ENCODE data around the gene CRYBG1. TPM values are rescaled to one million over a fixed set of nuclear protein-coding genes. Genes with fewer than 3 reads are reported as not detected.

The CRYBG1 gene
- polyA plus RNA-seq, 5 donors = 7.8 to 14.1 (median 10.4) TPM

DNA sequence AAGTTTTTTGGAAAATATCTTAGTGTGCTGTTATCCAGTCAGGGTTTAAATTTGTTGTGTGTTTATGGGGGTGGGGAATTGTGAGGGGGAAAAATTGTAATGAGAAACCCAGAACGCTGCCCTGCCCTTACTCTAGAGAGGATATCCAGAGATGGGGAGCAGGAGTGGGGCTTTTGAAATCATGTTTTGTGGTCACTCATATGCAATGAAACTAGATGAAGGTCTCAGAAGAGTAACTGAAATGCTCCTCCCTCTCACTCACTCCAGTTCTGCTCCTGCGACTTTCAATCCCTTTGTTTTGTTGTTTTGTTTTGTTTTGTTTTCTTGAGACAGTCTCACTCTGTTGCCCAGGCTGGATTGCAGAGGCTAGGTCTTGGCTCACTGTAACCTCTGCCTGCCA is 100.0 kb downstream of the CRYBG1 start:
- no peak for DNase-seq

DNA sequence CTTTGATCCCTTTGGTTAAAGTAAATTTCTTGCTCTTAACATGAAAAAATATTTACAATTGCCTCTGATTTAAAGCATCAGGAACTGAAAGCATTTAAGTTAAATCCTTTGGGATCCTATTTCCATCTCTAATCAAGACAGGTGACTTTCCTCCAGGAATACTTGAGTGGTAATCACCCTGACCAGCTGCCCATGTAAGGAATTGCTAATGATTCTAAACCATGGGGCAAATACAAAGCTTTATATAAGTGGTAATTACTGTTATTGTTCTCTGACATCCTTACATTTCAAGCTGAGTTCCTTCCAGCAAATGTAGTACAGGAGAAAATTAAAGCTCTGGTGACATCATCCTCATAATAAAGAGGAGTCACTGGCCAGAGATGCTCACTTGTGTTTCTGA is 100.6 kb downstream of the CRYBG1 start:
- no peak for DNase-seq

DNA sequence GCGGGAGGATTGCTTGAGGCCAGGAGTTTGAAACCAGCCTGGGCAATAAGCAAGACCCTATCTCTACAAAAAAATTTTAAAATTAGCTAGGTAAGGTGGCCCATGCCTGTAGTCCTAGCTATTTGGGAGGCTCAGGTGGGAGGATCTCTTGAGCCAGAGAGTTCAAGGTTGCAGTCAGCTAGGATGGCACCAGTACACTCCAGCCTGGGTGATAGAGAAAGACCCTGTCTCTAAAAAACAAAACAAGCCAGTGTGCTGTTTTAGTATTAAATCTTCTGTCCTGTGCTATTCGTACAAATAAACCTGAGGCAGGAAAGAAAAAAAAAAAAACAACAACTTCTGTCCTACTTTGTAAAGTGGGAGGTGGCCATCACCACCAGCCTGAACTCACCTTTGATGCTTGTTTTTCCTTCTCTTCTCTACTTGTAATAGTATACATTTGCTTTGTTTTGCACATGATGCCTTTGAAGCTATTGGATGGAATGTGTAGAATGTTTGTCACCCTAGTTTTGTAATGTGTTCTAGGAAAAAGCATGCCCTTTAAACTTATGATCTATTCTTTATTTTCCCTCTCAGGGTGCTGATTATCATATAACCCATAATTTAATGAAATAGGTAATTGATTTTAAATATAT is 102.5 kb downstream of the CRYBG1 start:
- DNase-seq = no peak

DNA sequence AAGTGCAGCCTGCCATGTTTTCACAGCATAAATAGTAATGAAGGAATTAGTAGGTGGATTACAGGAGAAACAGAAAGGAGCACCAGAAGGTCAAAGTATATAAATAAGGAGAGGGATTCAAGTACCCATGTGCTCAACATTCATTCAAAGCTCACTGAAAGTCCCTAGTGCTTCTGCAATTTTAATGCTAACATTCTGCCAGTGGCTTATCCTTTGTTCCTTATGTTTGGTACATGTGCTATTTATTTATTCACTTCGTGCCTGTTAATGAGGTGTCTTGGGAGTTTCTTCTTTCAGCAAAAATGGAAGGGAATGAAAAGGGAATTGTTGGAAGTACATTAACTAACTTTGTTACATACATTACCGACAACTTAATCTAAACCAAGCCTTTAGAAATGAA is 105.7 kb downstream of the CRYBG1 start:
- DNase-seq = no peak

DNA sequence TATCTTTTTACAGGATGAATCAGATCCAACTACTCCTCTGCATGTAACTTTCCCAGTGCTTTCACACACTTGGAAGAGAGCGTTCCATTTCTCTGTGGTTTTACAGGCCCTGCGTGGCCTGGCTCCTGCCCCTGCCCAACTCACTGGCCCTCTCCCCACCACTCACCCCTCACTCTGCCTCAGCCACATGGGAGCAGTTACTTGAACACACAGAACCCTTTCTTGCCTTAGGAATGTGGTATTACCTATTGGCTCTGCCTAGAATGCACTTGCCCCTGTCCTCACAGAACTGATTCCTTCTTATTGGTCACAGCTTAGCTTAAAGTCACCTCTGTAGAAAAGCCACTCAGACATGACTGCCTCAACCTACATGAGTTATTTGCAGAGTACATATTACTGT is 108.4 kb downstream of the CRYBG1 start:
- DNase-seq = no peak

DNA sequence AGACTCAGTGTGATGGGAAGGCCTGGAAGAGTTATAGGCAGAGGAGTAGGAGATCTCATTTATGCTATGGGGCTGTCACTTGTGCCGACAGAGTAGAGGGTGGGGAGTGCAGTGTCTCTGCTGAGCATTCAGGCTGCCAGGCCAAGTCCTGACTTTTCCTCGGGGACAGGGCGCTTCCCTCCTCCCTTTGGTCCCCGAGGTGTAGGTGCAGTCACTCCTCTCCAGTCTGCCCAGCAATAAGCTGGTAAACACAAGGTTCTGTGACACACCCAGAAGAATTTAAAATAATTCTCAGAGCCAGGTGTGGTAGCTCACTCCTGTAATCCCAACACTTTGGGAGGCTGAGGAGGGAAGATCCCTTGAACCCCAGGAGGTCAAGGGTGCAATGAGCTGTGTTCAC is 109.4 kb downstream of the CRYBG1 start:
- DNase-seq = no peak

DNA sequence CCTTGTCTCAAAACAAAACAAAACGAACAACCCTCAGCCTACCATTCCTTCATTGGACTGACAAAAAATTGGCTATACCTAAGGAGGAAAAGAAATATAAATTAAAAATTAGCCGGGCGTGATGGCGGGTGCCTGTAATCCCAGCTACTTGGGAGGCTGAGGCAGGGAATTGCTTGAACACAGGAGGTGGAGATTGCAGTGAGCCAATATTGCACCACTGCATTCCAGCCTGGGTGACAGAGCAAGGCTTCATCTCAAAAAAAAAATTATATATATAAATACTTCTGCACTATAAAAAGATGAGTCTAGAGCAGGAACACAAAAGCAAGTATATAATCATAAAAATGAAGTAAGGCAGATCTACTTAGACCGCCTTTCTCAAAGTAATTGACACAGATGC is 109.8 kb downstream of the CRYBG1 start:
- DNase-seq = no peak

DNA sequence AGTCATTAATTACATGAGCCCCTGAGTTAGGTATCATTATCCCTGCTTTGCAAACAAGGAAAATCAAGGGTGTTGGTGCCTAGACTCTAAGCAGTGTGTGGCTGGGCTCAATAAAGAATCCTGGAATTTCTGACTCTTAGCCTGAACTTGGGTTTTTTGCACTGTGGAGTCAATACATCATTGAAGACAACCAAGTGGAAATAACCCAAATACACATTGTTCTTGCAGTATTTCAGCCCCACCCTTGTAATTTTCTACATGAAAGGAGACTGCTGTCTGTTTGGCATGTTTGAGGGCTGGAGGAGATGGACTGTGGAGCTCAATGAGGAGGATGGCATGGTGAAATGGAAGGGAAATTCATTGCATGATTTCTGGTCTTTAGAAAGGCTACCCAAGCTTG is 110.3 kb downstream of the CRYBG1 start:
- DNase-seq = no peak

DNA sequence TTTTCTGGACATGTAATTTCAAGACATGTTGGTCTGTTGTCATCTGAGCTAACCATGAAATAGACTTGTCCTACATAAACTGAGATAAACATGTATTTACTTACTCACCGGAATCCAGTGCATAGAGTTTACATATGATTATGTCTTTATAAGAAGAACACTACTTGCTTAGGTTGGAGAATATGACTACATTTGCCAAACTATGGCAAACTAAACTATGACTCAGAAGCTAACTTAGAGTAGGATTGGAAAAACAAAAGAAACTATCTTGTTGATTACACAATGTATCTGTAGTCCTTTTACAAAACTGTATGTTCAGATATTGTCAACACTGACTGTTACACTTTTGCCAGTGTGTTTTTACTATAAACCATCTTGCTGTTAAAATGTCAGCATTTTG is 113.3 kb downstream of the CRYBG1 start:
- no peak for DNase-seq

DNA sequence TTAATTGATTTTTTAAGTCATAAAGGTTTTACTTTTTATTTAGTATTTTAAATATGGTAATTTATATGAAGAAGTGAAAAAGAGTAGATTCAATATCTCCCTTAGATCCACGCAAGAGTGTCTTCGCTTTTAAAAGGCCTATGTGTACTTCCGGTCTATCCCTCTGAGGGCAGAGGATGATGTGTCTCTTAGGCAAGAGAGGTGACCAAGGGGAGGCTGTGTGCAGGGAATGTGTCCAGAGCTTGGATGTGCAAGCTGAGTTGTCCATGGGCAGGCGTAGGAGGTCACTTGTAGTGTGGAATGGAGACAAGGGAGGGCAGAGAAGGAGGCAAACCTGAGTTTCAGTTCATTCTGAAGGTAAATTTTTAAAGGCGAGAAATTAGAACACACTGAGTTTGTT is 113.9 kb downstream of the CRYBG1 start:
- DNase-seq = no peak

DNA sequence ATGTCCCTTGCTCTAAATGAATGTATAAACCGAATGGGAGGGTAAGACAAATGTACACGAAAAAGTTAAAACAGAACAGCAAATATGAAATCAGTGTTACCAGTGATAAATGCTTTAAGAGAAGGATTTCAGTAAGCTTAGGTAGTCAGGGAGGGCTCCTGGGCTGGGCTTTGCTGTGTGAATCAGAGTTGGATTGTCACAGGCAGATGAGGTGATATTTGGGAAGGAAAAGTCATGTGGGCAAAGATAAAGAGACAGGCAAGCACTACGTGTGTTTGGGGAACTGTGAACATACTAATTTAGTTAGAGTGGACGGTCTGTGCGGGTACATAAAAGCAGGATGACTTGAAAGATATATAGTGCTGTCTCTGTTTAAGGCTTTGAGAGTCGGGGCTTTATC is 114.8 kb downstream of the CRYBG1 start:
- DNase-seq = no peak

DNA sequence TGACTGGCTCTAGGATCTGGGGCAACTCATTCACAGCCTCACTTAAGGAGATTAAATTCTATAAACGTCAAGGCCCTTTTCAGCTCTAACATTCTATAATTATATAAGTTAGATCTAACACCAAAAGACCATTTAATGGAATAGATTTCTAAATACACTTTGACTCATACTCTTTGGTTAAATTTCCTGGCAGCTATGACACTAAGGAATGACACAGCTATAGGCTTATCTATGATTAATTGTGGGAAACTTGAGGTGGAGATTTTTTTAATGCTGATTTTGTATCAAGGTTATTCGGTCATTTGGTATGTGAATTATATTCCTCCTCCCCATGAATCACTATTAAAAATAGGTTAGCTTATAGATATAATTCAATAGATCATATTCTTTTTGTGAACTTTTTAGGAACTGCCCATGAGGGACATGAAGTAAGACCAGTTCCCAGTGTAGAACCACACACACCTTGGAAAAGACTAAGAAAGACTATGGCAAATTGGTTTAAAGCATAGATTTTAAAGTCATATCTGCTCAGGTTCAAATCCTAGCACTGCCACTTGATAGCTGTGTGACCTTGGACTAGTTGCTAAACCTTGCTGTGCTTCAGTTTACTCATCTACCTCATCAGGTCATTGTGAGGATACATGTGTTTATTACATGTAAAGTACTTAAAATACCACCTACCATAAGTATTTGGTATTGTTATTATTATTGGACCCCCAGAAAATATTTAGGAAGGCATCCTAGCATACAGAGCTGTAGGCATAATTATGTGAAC is 116.0 kb downstream of the CRYBG1 start:
- DNase-seq = no peak

DNA sequence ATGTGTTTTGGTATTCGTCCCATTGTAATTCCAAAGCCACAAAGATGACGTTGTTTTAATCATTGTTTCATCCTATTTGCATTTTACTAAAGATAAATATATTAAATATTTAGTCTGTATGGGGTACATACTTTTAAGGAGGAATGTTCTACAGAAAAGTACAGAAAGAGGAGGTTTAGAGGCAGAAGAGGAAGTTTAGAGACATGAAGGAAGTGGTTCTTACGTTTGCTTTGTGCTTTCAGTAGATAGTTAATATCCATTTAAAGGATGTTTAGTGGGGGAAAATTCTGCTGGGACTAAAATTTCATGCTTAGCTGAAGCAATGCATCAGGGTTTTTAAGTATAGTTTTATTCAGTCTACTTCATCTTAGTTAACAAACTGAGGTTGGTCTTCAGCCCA is 116.6 kb downstream of the CRYBG1 start:
- DNase-seq = no peak

DNA sequence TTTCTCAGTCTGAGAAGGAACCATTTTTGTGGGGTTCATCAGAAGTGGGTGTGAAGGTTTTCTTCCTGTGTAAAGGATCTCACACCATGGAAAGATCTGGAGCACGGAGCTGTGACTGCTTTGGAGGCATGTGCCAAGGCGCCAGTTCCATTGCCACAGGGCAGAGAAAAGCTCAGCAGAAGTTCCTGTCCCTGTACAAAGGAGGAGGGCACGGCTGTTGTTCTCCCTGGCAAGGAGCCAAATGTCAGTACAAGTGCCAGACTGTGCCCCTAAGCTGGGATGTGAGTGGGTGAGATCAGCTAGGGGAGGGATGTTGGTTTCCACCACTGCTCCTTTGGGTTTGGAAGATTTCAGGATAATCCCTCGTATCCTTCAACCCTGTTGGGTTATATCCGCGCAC is 117.3 kb downstream of the CRYBG1 start:
- no peak for DNase-seq

DNA sequence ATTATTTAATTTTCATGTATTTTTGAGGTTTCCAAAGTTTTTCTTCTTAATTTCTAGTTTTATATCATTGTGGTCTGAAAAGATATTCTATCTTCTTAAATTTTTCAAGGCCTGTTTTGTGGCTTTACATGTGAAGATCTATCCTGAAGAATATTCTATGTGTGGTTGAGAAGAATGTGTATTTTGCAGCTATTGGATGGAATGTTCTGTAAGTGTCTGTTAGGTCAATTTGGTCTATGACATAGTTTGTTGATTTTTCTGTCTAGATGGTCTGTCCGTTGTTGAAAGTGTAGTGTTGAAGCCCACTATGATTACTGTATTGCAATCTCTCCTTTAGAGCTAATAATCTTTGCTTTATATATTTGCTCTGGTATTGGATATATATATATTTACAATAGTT is 125.7 kb downstream of the CRYBG1 start:
- DNase-seq = no peak

DNA sequence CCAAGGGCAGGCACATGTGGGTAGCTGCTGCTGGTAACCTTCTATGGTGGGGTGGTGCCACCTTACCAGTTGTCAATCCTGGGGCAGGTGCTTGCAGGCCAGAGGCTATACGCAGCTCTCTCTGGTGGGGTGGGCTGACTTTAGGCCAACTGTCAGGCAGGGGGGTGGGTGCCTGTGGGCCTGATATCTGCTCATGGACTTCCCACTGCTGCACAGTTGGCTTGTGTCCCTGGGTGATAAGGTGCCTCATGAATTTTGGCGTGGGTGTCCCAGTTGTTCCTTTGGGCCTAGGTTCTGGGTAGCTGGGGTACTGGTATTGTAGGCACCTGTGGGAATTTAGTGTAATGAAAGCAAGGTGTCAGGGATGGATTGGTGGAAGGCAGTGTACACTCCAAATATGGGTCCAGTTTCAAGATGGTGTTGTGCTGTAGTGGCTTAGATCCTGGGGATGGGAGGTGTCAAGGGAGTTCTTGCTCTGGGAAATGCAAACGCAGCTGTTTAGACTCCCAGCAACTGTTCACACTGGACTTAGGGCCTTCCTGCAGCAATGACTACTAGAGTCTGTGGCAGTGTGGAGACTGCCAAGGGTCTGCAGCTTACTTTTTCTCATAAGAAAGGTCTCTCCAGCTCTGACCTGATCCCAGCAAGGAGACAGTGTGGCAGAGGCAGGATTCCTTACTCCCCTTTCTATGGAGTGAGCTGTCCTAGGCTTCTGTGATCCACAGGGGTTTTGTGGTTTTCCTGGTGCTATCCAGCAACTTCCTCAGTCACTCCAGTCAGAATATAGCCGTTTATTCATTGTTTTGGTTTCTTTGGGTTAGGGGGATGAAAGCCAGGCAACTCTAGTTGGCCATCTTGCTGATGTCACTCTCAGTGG is 128.2 kb downstream of the CRYBG1 start:
- DNase-seq = no peak

DNA sequence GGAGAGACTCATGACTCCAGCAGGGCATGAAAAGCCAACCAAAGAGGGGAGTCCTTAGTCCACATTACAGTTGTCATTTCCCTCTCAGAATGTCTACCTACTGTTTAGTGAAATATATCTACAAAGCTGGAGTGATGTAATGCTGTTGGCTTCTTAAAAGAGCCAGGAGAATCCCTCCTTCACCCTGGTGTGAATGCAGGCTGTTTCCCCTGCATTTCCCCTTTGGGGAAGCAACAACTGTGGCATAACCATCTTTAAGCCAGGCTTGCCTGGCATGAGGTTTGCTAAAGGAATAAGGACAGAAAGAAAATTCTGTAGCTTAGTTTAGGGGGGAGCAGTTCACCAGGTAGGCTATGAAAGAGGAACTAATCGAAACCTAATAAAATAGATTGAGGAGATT is 129.5 kb downstream of the CRYBG1 start:
- no peak for DNase-seq

DNA sequence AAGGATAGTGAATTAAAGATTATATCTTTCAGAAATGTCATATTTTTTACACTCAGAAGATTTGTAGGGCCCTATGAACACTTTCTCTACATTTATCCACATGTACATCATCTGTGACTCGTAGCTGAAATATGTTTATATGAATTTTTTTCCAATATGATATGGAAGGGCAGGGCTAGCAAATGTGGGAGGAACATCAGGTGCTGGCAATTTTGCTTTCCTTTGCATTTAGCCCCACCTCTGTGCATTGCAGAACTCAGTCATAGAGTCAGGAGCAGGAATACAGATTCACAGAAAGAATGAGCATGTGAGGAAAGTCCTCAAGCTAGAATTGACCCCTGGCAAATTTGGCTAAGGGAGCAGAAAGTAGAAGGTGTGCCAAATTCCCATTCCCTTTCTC is 129.9 kb downstream of the CRYBG1 start:
- no peak for DNase-seq

DNA sequence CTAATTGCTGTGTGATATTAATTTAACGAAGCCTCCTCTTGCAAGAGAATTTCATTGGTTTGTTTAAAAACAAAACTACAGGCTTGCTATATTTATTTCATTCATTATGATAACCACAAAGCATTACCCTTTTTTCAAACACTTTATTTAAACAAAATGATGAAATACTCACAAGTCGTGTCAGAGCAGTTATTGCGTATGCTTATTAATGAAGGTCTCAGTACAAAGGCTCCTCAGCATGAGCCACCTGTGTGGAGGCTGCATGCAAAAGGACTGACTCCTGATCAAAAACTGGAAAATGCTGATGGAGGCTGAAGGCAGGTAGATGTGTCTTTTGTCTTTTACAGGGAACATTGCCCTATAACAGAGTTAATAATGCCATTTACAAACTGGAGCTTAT is 130.5 kb downstream of the CRYBG1 start:
- no peak for DNase-seq

DNA sequence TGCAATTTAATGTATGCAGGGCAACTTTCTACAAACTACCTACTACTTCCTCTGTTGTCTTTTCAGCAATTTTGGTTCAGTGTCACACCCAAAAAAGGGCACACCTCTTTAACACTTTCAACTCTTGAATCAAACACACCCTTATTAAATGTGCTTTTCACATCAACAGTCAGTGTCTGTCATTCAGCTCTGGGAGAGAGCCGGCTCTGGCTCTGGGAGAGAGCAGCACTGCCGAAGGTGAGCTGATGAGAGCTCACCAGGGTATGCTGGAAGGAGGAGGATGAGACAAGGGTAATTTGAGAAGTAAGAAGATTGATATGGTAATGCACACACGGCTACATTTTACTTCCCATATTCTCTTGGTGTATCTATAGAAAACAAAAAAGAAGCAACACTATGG is 134.5 kb downstream of the CRYBG1 start:
- DNase-seq = no peak

DNA sequence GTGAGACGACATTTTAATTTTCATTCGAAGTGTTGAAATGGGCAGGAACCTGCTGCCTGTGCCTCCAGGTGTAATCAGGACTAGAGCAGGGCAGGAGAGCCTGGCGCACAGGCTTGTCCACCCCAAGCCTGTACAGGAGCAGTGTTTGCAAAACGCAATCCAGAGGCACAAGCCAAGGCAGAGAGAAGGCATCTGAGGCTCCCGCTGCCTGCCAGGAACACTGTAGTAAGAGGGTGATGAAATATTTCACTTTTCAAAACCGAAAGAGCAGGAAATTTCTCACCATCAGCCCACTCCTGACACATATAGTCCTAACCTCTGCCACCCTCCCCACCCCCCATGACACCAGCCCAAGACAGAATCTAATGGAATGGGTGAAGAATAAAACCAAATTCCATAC is 136.3 kb downstream of the CRYBG1 start:
- no peak for DNase-seq

DNA sequence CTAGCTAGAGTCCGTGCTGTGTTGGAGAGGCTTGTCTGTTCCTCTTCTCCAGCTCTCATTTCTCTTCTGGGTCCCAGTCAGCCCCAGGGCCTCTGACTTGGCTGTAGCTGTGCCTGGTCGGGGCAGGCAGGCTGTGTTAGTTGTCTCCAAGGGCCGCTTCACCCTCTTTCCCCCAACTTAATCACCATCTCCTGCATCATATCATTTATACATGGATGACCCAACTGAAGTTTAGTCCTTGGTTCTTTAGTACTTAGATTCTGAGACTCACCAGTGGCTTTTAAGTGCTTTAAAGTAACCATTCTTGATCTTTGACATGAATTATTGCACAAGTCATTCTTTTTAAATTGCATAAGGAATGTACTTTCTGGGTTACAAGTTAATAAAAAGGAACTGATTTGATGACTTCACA is 141.4 kb downstream of the CRYBG1 start:
- DNase-seq = no peak

DNA sequence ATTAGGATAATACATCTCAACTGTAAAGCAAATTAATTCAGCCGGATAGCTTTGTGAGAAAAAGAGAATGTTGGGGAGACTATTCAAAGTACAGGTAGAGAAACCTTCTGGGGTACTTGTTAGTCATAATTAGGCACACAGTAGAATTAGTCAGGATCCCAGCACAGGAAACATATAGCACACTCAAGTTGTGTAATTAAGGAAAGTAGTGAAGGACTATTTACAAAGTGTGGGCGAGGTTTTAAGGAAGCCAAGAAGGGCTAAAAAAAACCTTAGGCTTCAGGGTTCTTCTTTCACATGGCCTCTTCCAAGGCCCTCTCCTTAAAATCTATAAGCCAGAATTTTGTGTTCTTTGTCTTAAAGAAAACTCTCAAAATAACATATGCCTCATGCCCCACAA is 142.0 kb downstream of the CRYBG1 start:
- no peak for DNase-seq
